Cardiac muscle cell (in vitro differentiated cells and primary cell): ENCODE results near the gene CDK18. TPM values are rescaled to one million over a fixed set of nuclear protein-coding genes. Genes with fewer than 3 reads are reported as not detected.

Source experiments
- DNase-seq, 2 donors: peaks; one replicate each; pipeline versions ENCODE4 v3.0.0 to v3.0.0-alpha.2; 2010 to 2017; ENCODE audit warnings: low read depth in 1 of 2, low spot score in 1 of 2
- H3K27ac ChIP-seq: fragments of 200-600 bp; sonication (generic); 2 replicates; pipeline ENCODE4 v1.5.1; 2016
- H3K27me3 ChIP-seq: fragments of 200-600 bp; sonication (generic); 2 replicates; pipeline ENCODE4 v1.6.0; 2016; ENCODE audit warnings: control low read depth
- H3K36me3 ChIP-seq: fragments of 200-600 bp; sonication (generic); 2 replicates; pipeline ENCODE4 v1.5.1; 2016; ENCODE audit warnings: control low read depth
- H3K4me1 ChIP-seq: fragments of 200-600 bp; sonication (generic); 2 replicates; pipeline ENCODE4 v1.8.1; 2017; ENCODE audit warnings: low read depth, mild to moderate bottlenecking, mixed run types
- H3K4me3 ChIP-seq: fragments of 200-600 bp; sonication (generic); 2 replicates; pipeline ENCODE4 v1.5.1; 2016; ENCODE audit warnings: mild to moderate bottlenecking
- H3K9me3 ChIP-seq: fragments of 200-600 bp; sonication (generic); 2 replicates; pipeline ENCODE4 v1.5.1; 2017; ENCODE audit warnings: low read depth, mild to moderate bottlenecking, control low read depth
- polyA plus RNA-seq: library from polyadenylated mRNA; unstranded; fragments of >200 nt; fragmentation: Nextera tagmentation; extraction: Ambion mirVana; gene quantifications from 2 replicates; pipeline ENCODE4 v1.2.1, GENCODE V29; 2016
- total RNA-seq: library from RNA; depleted of rRNA; stranded (reverse); fragments of >200 nt; gene quantifications from 2 replicates; pipeline ENCODE4 v1.2.3, GENCODE V29; 2016
- TF ChIP-seq, protein P1 (sequence below): IDR thresholded peaks from 2 replicates; pipeline ENCODE4 v1.5.1; 2012; ENCODE audit warnings: low read depth, mild to moderate bottlenecking, low read length

Gene CDK18
- total and polyA plus RNA-seq, 2 experiments from 2014 or later, result 29.8 to 42.0 TPM

DNA sequence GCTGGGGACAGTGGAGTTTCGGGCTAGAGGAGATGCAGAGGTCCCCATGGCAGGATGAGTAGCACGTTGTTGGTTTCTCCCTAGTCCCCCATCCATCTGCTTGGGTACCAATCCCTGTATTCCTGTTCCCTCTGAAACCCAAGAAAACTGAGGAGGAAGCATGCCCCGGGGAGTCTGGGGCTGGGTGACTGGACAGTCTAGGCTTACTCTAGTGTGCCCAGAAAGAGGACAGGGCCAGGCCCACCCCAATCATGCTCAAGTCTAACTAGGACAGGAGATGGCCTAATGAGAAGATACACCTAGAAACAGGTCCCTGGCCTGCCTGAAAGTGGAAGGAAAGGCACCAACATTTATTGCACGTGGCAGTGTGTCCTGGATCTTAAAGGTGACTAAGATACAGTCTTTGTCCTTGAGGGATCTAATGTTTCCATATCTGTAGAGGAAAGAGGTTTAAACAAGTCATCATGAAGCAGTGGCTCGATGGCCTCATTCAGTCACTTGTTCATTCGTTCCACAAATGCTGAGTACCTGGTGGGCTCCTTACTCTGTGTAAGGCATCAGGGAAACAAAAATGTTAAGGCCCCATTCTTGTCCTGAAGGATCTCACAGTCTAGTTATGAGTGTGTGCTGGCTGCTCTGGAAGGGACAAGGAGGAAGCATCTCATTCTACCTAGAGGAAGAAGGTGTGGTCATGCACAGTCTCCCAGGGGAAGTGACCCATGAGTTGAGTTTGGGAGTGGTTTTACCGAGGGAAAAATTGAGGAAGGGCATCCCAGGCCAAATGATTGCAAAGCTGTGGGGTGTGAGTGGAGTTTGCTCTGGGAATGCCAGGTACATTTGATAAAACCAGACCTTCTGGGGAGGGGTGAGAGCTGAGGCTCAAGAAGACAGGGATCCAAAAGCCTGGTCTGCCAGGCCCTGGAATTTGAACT lies 10.0 kb downstream of the CDK18 start:
- Histone ChIP-seq H3K4me1 (peaks cover 26% of the 10 kb centered on the region), H3K36me3 (no peaks in the 10 kb centered on the region), H3K27me3 (no peaks in the 10 kb centered on the region), H3K27ac (no peak overlapping the region), H3K9me3 (no peaks in the 10 kb centered on the region), H3K4me3 (no peak overlapping the region)
- TF ChIP-seq, protein P1, sequence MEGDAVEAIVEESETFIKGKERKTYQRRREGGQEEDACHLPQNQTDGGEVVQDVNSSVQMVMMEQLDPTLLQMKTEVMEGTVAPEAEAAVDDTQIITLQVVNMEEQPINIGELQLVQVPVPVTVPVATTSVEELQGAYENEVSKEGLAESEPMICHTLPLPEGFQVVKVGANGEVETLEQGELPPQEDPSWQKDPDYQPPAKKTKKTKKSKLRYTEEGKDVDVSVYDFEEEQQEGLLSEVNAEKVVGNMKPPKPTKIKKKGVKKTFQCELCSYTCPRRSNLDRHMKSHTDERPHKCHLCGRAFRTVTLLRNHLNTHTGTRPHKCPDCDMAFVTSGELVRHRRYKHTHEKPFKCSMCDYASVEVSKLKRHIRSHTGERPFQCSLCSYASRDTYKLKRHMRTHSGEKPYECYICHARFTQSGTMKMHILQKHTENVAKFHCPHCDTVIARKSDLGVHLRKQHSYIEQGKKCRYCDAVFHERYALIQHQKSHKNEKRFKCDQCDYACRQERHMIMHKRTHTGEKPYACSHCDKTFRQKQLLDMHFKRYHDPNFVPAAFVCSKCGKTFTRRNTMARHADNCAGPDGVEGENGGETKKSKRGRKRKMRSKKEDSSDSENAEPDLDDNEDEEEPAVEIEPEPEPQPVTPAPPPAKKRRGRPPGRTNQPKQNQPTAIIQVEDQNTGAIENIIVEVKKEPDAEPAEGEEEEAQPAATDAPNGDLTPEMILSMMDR, result no peak
- no peak for DNase-seq

- no peaks in the 10 kb centered on the region for H3K27me3 ChIP-seq
- H3K9me3 ChIP-seq, result no peaks in the 10 kb centered on the region
- H3K4me1 ChIP-seq, result peaks cover 26% of the 10 kb centered on the region
- DNase-seq, result peak in 1 of 2 donors; percentile 56
- H3K4me3 ChIP-seq, result no peak overlapping the region
- no peak overlapping the region for H3K27ac ChIP-seq
- TF ChIP-seq, protein P1, result no peak
- H3K36me3 ChIP-seq, result no peaks in the 10 kb centered on the region
Observed at GRCh38 chr1:205515781-205516253, 11.3 kb downstream of the CDK18 start.

GRCh38 chr1:205516362-205516761 lies 11.9 kb downstream of the CDK18 start:
- H3K36me3 ChIP-seq, result no peaks in the 10 kb centered on the region
- peaks cover 21% of the 10 kb centered on the region for H3K4me1 ChIP-seq
- TF ChIP-seq, protein P1, result no peak
- H3K4me3 ChIP-seq, result no peak overlapping the region
- H3K27me3 ChIP-seq, result no peaks in the 10 kb centered on the region
- no peak for DNase-seq
- H3K9me3 ChIP-seq, result no peaks in the 10 kb centered on the region
- H3K27ac ChIP-seq, result no peak overlapping the region

DNA sequence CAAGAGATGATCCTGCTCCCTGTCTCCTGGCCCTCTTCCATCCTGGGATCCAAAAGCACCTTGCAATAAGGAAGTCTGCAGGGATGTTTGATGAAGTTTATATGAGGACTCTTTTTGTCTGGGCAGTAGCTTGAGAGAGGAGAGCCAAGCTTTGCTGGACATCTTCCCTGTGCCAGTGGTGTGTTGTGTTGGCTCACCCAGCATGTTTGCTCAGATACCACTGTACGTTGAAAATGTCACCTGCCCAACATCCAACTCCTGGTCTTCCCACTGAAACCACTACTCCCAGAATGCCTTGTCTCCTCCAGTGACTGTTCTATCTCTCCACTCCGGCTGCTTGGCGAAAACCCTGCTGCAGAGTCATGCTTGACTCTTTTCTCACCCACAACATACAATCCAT lies 12.8 kb downstream of the CDK18 start:
- TF ChIP-seq, protein P1, result no peak
- Histone ChIP-seq H3K4me1 (peaks cover 16% of the 10 kb centered on the region), H3K36me3 (no peaks in the 10 kb centered on the region), H3K27ac (no peak overlapping the region), H3K4me3 (no peak overlapping the region), H3K27me3 (no peaks in the 10 kb centered on the region), H3K9me3 (no peaks in the 10 kb centered on the region)
- DNase-seq, result no peak

DNA sequence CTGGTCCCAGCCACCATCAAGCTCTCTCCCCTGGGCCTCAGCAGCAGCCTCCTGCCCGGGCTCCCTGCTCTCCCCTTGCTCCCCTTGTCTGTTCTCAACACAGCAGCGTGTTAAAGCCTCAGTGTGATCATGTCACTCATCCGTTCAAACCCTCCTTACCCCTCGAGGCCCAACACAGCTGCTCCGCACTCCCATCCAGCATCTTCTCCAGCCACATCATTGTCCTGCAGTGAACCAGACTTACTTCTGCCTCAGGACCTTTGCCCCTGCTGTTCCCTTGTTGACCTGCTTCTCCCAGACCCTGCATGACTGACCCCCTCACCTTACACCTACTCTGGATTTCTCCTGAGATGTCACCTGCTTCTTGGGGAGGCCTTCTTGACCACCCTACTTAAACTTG lies 13.3 kb downstream of the CDK18 start:
- TF ChIP-seq, protein P1, result no peak
- H3K9me3 ChIP-seq, result no peaks in the 10 kb centered on the region
- H3K4me1 ChIP-seq, result peaks cover 12% of the 10 kb centered on the region
- H3K27me3 ChIP-seq, result no peaks in the 10 kb centered on the region
- no peak overlapping the region for H3K27ac ChIP-seq
- no peaks in the 10 kb centered on the region for H3K36me3 ChIP-seq
- no peak overlapping the region for H3K4me3 ChIP-seq
- DNase-seq, result no peak
